Mammary epithelial cell (primary cell): ENCODE measurements around the gene CRELD2.

Source experiments
- CTCF ChIP-seq, 2 donors: IDR thresholded peaks in 1 of 2; conservative IDR thresholded peaks in 1 of 2; 2 replicates each; pipeline ENCODE4 v1.5.1; 2011 to 2012; ENCODE audit warnings: inconsistent platforms in 2 of 2, low read length in 2 of 2, mild to moderate bottlenecking in 2 of 2, control low read depth in 1 of 2, low read depth in 1 of 2; ENCODE audit not compliant: insufficient read depth in 1 of 2; ENCODE audit errors: extremely low read depth in 1 of 2
- EZH2 ChIP-seq: IDR thresholded peaks from 2 replicates; pipeline ENCODE4 v1.6.1; 2012; ENCODE audit warnings: low read length, inconsistent platforms, borderline replicate concordance

- TF ChIP-seq CTCF (conservative IDR thresholded peaks at IDR 0.05 in 1 of 2, IDR thresholded peaks at IDR 0.05 in 1 of 2; ENCODE audit: extremely low read depth in 1 of 2, insufficient read depth in 1 of 2, low read depth in 1 of 2, low read length in 2 of 2) (no peak), EZH2 (no peak)
Observed at GRCh38 chr22:49884503-49885260, 33.8 kb upstream of the CRELD2 start.
